ENCODE measurements around the gene GRIK3.

The GRIK3 gene

GRCh38 chr1:37015713-37016112 lies 18.6 kb downstream of the GRIK3 start:
- Mint-ChIP-seq H3K27ac (no peak overlapping the region), H3K4me3 (no peak overlapping the region), H3K36me3 (no peaks in the 10 kb centered on the region), H3K27me3 (peaks cover 44 to 46% of the 10 kb centered on the region in 2 donors), H3K4me1 (no peaks in the 10 kb centered on the region), H3K9me3 (peaks cover 5 to 7% of the 10 kb centered on the region in 2 donors)
- no peak for ATAC-seq (replicated peaks)
- DNase-seq: no peak

GRCh38 chr1:37012226-37012625 lies 22.1 kb downstream of the GRIK3 start:
- Mint-ChIP-seq H3K36me3 (no peaks in the 10 kb centered on the region), H3K27me3 (peaks cover 17 to 24% of the 10 kb centered on the region in 2 donors), H3K9me3 (no peaks in the 10 kb centered on the region), H3K27ac (no peak overlapping the region), H3K4me1 (no peaks in the 10 kb centered on the region), H3K4me3 (no peak overlapping the region)
- DNase-seq (no peak), ATAC-seq (replicated peaks) (no peak)

GRCh38 chr1:37010011-37010410 lies 24.3 kb downstream of the GRIK3 start:
- Mint-ChIP-seq H3K36me3 (no peaks in the 10 kb centered on the region), H3K4me3 (no peak overlapping the region), H3K27ac (no peak overlapping the region), H3K4me1 (no peaks in the 10 kb centered on the region), H3K27me3 (peaks cover 11 to 24% of the 10 kb centered on the region in 2 donors), H3K9me3 (no peaks in the 10 kb centered on the region)
- ATAC-seq (replicated peaks) (no peak), DNase-seq (no peak)

- ATAC-seq (replicated peaks): no peak
- no peaks in the 10 kb centered on the region for H3K9me3 Mint-ChIP-seq
Observed at GRCh38 chr1:37009521-37009920, 24.8 kb downstream of the GRIK3 start.

GRCh38 chr1:37006132-37006868 lies 28.0 kb downstream of the GRIK3 start:
- DNase-seq: no peak
- no peaks in the 10 kb centered on the region for H3K36me3 Mint-ChIP-seq
- no peaks in the 10 kb centered on the region for H3K9me3 Mint-ChIP-seq
- ATAC-seq (replicated peaks): no peak
- no peak overlapping the region for H3K27ac Mint-ChIP-seq
- no peaks in the 10 kb centered on the region for H3K4me1 Mint-ChIP-seq
- H3K27me3 Mint-ChIP-seq: peaks cover 11 to 15% of the 10 kb centered on the region in 2 donors
- H3K4me3 Mint-ChIP-seq: no peak overlapping the region

More at GRCh38 chr1:37009521-37009920, 24.8 kb downstream of the GRIK3 start:
- Mint-ChIP-seq H3K36me3 (no peaks in the 10 kb centered on the region), H3K4me1 (no peaks in the 10 kb centered on the region), H3K27ac (no peak overlapping the region), H3K27me3 (peaks cover 8 to 19% of the 10 kb centered on the region in 2 donors), H3K4me3 (no peak overlapping the region)
- no peak for DNase-seq

- Mint-ChIP-seq H3K36me3 (no peaks in the 10 kb centered on the region), H3K27ac (no peak overlapping the region), H3K4me1 (no peaks in the 10 kb centered on the region), H3K4me3 (no peak overlapping the region), H3K9me3 (no peaks in the 10 kb centered on the region), H3K27me3 (peaks cover 6 to 15% of the 10 kb centered on the region in 2 donors)
- ATAC-seq (replicated peaks) (no peak), DNase-seq (no peak)
Observed at GRCh38 chr1:37002898-37003297, 31.4 kb downstream of the GRIK3 start.

GRCh38 chr1:37001703-37002102 lies 32.6 kb downstream of the GRIK3 start:
- H3K27ac Mint-ChIP-seq: no peak overlapping the region
- ATAC-seq (replicated peaks): peak in 1 of 2 donors; percentile 36
- H3K4me3 Mint-ChIP-seq: no peak overlapping the region
- no peaks in the 10 kb centered on the region for H3K36me3 Mint-ChIP-seq
- no peaks in the 10 kb centered on the region for H3K4me1 Mint-ChIP-seq
- H3K9me3 Mint-ChIP-seq: no peaks in the 10 kb centered on the region
- peaks cover 0 to 15% of the 10 kb centered on the region in 2 donors for H3K27me3 Mint-ChIP-seq
- DNase-seq: no peak

- H3K4me1 Mint-ChIP-seq: no peaks in the 10 kb centered on the region
- H3K27ac Mint-ChIP-seq: no peak overlapping the region
- DNase-seq (no peak), ATAC-seq (replicated peaks) (no peak)
- H3K9me3 Mint-ChIP-seq: no peaks in the 10 kb centered on the region
- no peaks in the 10 kb centered on the region for H3K36me3 Mint-ChIP-seq
- no peak overlapping the region for H3K4me3 Mint-ChIP-seq
- peaks cover 15 to 18% of the 10 kb centered on the region in 2 donors for H3K27me3 Mint-ChIP-seq
Observed at GRCh38 chr1:36996106-36996505, 38.2 kb downstream of the GRIK3 start.

GRCh38 chr1:36994868-36995267 lies 39.4 kb downstream of the GRIK3 start:
- H3K36me3 Mint-ChIP-seq: no peaks in the 10 kb centered on the region
- no peaks in the 10 kb centered on the region for H3K9me3 Mint-ChIP-seq
- no peaks in the 10 kb centered on the region for H3K4me1 Mint-ChIP-seq
- ATAC-seq (replicated peaks) (no peak), DNase-seq (no peak)
- H3K27ac Mint-ChIP-seq: no peak overlapping the region
- H3K27me3 Mint-ChIP-seq: peaks cover 19 to 20% of the 10 kb centered on the region in 2 donors
- no peak overlapping the region for H3K4me3 Mint-ChIP-seq

GRCh38 chr1:36994294-36994693 lies 40.0 kb downstream of the GRIK3 start:
- Mint-ChIP-seq H3K27ac (no peak overlapping the region), H3K4me3 (no peak overlapping the region), H3K36me3 (no peaks in the 10 kb centered on the region), H3K4me1 (no peaks in the 10 kb centered on the region), H3K9me3 (no peaks in the 10 kb centered on the region), H3K27me3 (peaks cover 19 to 20% of the 10 kb centered on the region in 2 donors)
- ATAC-seq (replicated peaks): no peak
- DNase-seq: no peak

- ATAC-seq (replicated peaks) (no peak), DNase-seq (no peak)
- peaks cover 20 to 23% of the 10 kb centered on the region in 2 donors for H3K27me3 Mint-ChIP-seq
- no peaks in the 10 kb centered on the region for H3K4me1 Mint-ChIP-seq
- no peak overlapping the region for H3K27ac Mint-ChIP-seq
- no peak overlapping the region for H3K4me3 Mint-ChIP-seq
- no peaks in the 10 kb centered on the region for H3K9me3 Mint-ChIP-seq
- no peaks in the 10 kb centered on the region for H3K36me3 Mint-ChIP-seq
Observed at GRCh38 chr1:36992139-36992943, 42.0 kb downstream of the GRIK3 start.

GRCh38 chr1:36991551-36991950 lies 42.8 kb downstream of the GRIK3 start:
- Mint-ChIP-seq H3K27me3 (peaks cover 20 to 23% of the 10 kb centered on the region in 2 donors), H3K4me3 (no peak overlapping the region)

GRCh38 chr1:36990928-36991327 lies 43.4 kb downstream of the GRIK3 start:
- ATAC-seq (replicated peaks): no peak
- Mint-ChIP-seq H3K36me3 (no peaks in the 10 kb centered on the region), H3K27me3 (peaks cover 25 to 28% of the 10 kb centered on the region in 2 donors)

More at GRCh38 chr1:36991551-36991950, 42.8 kb downstream of the GRIK3 start:
- no peak for DNase-seq
- Mint-ChIP-seq H3K27ac (no peak overlapping the region), H3K9me3 (no peaks in the 10 kb centered on the region), H3K36me3 (no peaks in the 10 kb centered on the region), H3K4me1 (no peaks in the 10 kb centered on the region)
- no peak for ATAC-seq (replicated peaks)

GRCh38 chr1:36989241-36989640 lies 45.1 kb downstream of the GRIK3 start:
- DNase-seq (no peak), ATAC-seq (replicated peaks) (no peak)
- no peak overlapping the region for H3K27ac Mint-ChIP-seq
- no peaks in the 10 kb centered on the region for H3K4me1 Mint-ChIP-seq
- no peaks in the 10 kb centered on the region for H3K9me3 Mint-ChIP-seq
- H3K27me3 Mint-ChIP-seq: peaks cover 32 to 34% of the 10 kb centered on the region in 2 donors
- no peaks in the 10 kb centered on the region for H3K36me3 Mint-ChIP-seq
- H3K4me3 Mint-ChIP-seq: no peak overlapping the region

More at GRCh38 chr1:36990928-36991327, 43.4 kb downstream of the GRIK3 start:
- H3K9me3 Mint-ChIP-seq: no peaks in the 10 kb centered on the region
- H3K4me3 Mint-ChIP-seq: no peak overlapping the region
- H3K4me1 Mint-ChIP-seq: no peaks in the 10 kb centered on the region
- no peak overlapping the region for H3K27ac Mint-ChIP-seq
- no peak for DNase-seq

- Mint-ChIP-seq H3K27me3 (peaks cover 32 to 36% of the 10 kb centered on the region in 2 donors), H3K4me3 (no peak overlapping the region), H3K9me3 (no peaks in the 10 kb centered on the region), H3K4me1 (no peaks in the 10 kb centered on the region), H3K27ac (no peak overlapping the region), H3K36me3 (no peaks in the 10 kb centered on the region)
- no peak for DNase-seq
- no peak for ATAC-seq (replicated peaks)
Observed at GRCh38 chr1:36988741-36989193, 45.5 kb downstream of the GRIK3 start.

All from stimulated activated naive B cell treated with anti-CD40 and anti-IgM and Interleukin-4, amounts not matched to agents 10 μg/mL and 1 μg/mL and 100 μg/mL, for 72 hours (primary cell).